Endothelial cell of umbilical vein (primary cell): ENCODE measurements around the gene IGHMBP2. TPM values are rescaled to one million over a fixed set of nuclear protein-coding genes. Genes with fewer than 3 reads are reported as not detected.

Experiments used
- BruUV-seq: library from RNA; stranded (reverse); fragments of 400-500 nt; replicated peaks from 2 replicates; lab custom pipeline; 2021; lab: Mats Ljungman, UMichigan
- CTCF ChIA-PET: fragments of 300-600, 350-600 bp; sonication (Branson Sonifier 250); formaldehyde crosslinking; loops from one replicate; lab custom pipeline; 2021; ENCODE audit warnings: antibody characterized with exemption, inconsistent platforms; lab: Charles Lee
- POLR2A ChIA-PET: fragments of 300-600, 350-600 bp; sonication (Branson Sonifier 250); formaldehyde crosslinking; loops from one replicate; lab custom pipeline; 2021; ENCODE audit warnings: antibody characterized with exemption, inconsistent platforms; lab: Charles Lee
- DNase-seq: peaks from one replicate; pipeline ENCODE4 v3.0.0-alpha.2; 2011; ENCODE audit warnings: low read depth, low spot score
- FAIRE-seq: peaks from 2 replicates; lab custom pipeline; 2011; peaks lifted over from hg19 to GRCh38; lab: Jason Lieb, UNC
- H2AFZ ChIP-seq: 2 replicates; pipeline ENCODE4 v1.6.0; 2012; ENCODE audit warnings: low read depth, low read length, control low read depth, inconsistent platforms
- H3K27ac ChIP-seq: 2 replicates; pipeline ENCODE4 v1.5.1; 2011; ENCODE audit warnings: low read depth, mild to moderate bottlenecking, control low read depth, low read length, moderate library complexity; ENCODE audit not compliant: insufficient read depth
- H3K27me3 ChIP-seq, 2 experiments: 2 replicates each; pipeline versions ENCODE4 v1.6.0 to v1.6.1; 2011; ENCODE audit warnings: low read length in 2 of 2, mixed read lengths in 1 of 2; ENCODE audit not compliant: control insufficient read depth in 2 of 2, insufficient read depth in 2 of 2
- H3K36me3 ChIP-seq, 2 experiments: 2 replicates in 1 of 2; 3 replicates in 1 of 2; pipeline ENCODE4 v1.5.1; 2011; ENCODE audit warnings: low read length in 2 of 2, mild to moderate bottlenecking in 1 of 2, moderate library complexity in 1 of 2; ENCODE audit not compliant: control insufficient read depth in 2 of 2, insufficient read depth in 2 of 2; ENCODE audit errors: extremely low read depth in 1 of 2
- H3K4me1 ChIP-seq: 3 replicates; pipeline ENCODE4 v1.5.1; 2011; ENCODE audit warnings: mild to moderate bottlenecking, low read length; ENCODE audit not compliant: control insufficient read depth, insufficient read depth; ENCODE audit errors: extremely low read depth
- H3K4me2 ChIP-seq: 2 replicates; pipeline ENCODE4 v1.6.1; 2011; ENCODE audit warnings: low read length, control low read depth, mixed read lengths; ENCODE audit not compliant: insufficient read depth
- H3K4me3 ChIP-seq, 3 experiments: fragments of 200-600 bp in 1 of 3; sonication (generic), shearing (Covaris generic) in 1 of 3; replicated peaks in 1 of 3; 2 replicates each; pipeline ENCODE4 v1.5.1; 2011 to 2016; ENCODE audit warnings: control low read depth in 3 of 3, low read length in 3 of 3, mild to moderate bottlenecking in 2 of 3, inconsistent platforms in 1 of 3, low read depth in 1 of 3, moderate library complexity in 1 of 3; ENCODE audit not compliant: insufficient read depth in 1 of 3
- H3K79me2 ChIP-seq: 2 replicates; pipeline ENCODE4 v1.6.0; 2012; ENCODE audit warnings: low read length, inconsistent platforms; ENCODE audit not compliant: control insufficient read depth, insufficient read depth
- H3K9ac ChIP-seq: replicated peaks from 2 replicates; pipeline ENCODE3; 2011; ENCODE audit warnings: low read length, control low read depth; ENCODE audit not compliant: insufficient read depth; ENCODE audit errors: extremely low read depth
- H3K9me1 ChIP-seq: replicated peaks from 3 replicates; pipeline ENCODE4 v1.6.0; 2011; ENCODE audit warnings: mild to moderate bottlenecking, low read length; ENCODE audit not compliant: control insufficient read depth, insufficient read depth; ENCODE audit errors: extremely low read depth
- H3K9me3 ChIP-seq: replicated peaks from 2 replicates; pipeline ENCODE4 v1.5.1; 2012; ENCODE audit warnings: low read length, inconsistent platforms; ENCODE audit not compliant: control insufficient read depth, insufficient read depth
- H4K20me1 ChIP-seq: replicated peaks from 2 replicates; pipeline ENCODE3; 2011; ENCODE audit warnings: mild to moderate bottlenecking, low read length; ENCODE audit not compliant: control insufficient read depth, insufficient read depth; ENCODE audit errors: extremely low read depth
- EZH2 ChIP-seq: IDR thresholded peaks from 2 replicates; pipeline ENCODE4 v1.6.1; 2012; ENCODE audit warnings: borderline replicate concordance, low read depth, mild to moderate bottlenecking, moderate library complexity, low read length, inconsistent platforms; ENCODE audit not compliant: severe bottlenecking
- FOS ChIP-seq: IDR thresholded peaks from 2 replicates; pipeline ENCODE4 v1.6.1; 2011; ENCODE audit warnings: mild to moderate bottlenecking, low read length, moderate library complexity, borderline replicate concordance; ENCODE audit not compliant: insufficient read depth
- GATA2 ChIP-seq: IDR thresholded peaks from 2 replicates; pipeline ENCODE4 v1.7.0; 2011; ENCODE audit warnings: low read depth, mild to moderate bottlenecking, moderate library complexity, mixed read lengths, low read length; ENCODE audit not compliant: insufficient read length, insufficient read depth
- JUN ChIP-seq: IDR thresholded peaks from 2 replicates; pipeline ENCODE4 v1.6.1; 2011; ENCODE audit warnings: borderline replicate concordance, low read depth; ENCODE audit not compliant: insufficient read length, insufficient read depth
- MYC ChIP-seq: IDR thresholded peaks from one replicate; pipeline ENCODE4 v1.6.1; 2011; ENCODE audit warnings: mild to moderate bottlenecking, low read depth, low read length
- POLR2A ChIP-seq: IDR thresholded peaks from 2 replicates; pipeline ENCODE4 v1.6.1; 2012; ENCODE audit warnings: low read depth, mild to moderate bottlenecking, control low read depth, low read length
- POLR2AphosphoS5 ChIP-seq: IDR thresholded peaks from 2 replicates; pipeline ENCODE4 v1.6.1; 2012; ENCODE audit warnings: low read depth, mild to moderate bottlenecking, control low read depth, low read length, moderate library complexity; ENCODE audit not compliant: insufficient read depth
- dilution Hi-C: fragments of 300-500 bp; cut with MboI; formaldehyde crosslinking; loops from one replicate; pipeline ENCODE4 v1.15.0; 2019; ENCODE audit warnings: low sequenced_read_pairs; ENCODE audit not compliant: extremely low pct_ligation_motif_present
- intact Hi-C: fragments of 100-400 bp; cut with micrococcal nuclease; formaldehyde crosslinking; loops from one replicate; pipeline ENCODE4 v1.10.0; 2022
- polyA plus RNA-seq, 4 experiments: library from polyadenylated mRNA; depleted of rRNA in 3 of 4; stranded (reverse) in 3 of 4; unstranded in 1 of 4; fragments of >200 nt; gene quantifications; 2 replicates each; pipeline versions ENCODE4 v1.2.1 to v1.2.3, GENCODE V29; 2011 to 2012; ENCODE audit warnings: missing spikeins in 1 of 4
- total RNA-seq: library from RNA; stranded (reverse); gene quantifications from 2 replicates; pipeline ENCODE4 v1.2.3, GENCODE V29; 2021
- TF ChIP-seq, protein P1 (sequence below), 2 donors: IDR thresholded peaks; 1 replicate in 1 of 2; 2 replicates in 1 of 2; pipeline ENCODE4 v1.5.1; 2011; ENCODE audit warnings: low read length in 2 of 2, mild to moderate bottlenecking in 2 of 2, moderate library complexity in 2 of 2, control low read depth in 1 of 2, inconsistent platforms in 1 of 2, low read depth in 1 of 2; ENCODE audit not compliant: insufficient read depth in 1 of 2; ENCODE audit errors: extremely low read depth in 1 of 2
- TF ChIP-seq, protein P2 (sequence below): IDR thresholded peaks from 2 replicates; pipeline ENCODE4 v1.6.1; 2011; ENCODE audit not compliant: insufficient read depth, insufficient read length

Gene IGHMBP2
- total and polyA plus RNA-seq, 2 donors (not counting 3 experiments of a cell fraction or from before 2014, with no cell fraction given) = 10.9 to 25.1 TPM

- no peak overlapping the region for H3K4me2 ChIP-seq
- H3K27me3 ChIP-seq = no peaks in the 10 kb centered on the region
- no peaks in the 10 kb centered on the region for H4K20me1 ChIP-seq
- H3K27ac ChIP-seq = no peak overlapping the region
- DNase-seq (no peak), FAIRE-seq (no peak)
- H3K9me3 ChIP-seq = no peaks in the 10 kb centered on the region
- H3K36me3 ChIP-seq = peaks cover 3 to 21% of the 10 kb centered on the region in 2 experiments
- CTCF ChIA-PET = interaction anchor here (1.2 kb wide), 1 partner anchor 15 kb away, joined by 3 read pairs; no protein-coding TSS in a partner anchor
- TF ChIP-seq FOS (no peak), MYC (no peak), POLR2AphosphoS5 (no peak)
- TF ChIP-seq, protein P1, sequence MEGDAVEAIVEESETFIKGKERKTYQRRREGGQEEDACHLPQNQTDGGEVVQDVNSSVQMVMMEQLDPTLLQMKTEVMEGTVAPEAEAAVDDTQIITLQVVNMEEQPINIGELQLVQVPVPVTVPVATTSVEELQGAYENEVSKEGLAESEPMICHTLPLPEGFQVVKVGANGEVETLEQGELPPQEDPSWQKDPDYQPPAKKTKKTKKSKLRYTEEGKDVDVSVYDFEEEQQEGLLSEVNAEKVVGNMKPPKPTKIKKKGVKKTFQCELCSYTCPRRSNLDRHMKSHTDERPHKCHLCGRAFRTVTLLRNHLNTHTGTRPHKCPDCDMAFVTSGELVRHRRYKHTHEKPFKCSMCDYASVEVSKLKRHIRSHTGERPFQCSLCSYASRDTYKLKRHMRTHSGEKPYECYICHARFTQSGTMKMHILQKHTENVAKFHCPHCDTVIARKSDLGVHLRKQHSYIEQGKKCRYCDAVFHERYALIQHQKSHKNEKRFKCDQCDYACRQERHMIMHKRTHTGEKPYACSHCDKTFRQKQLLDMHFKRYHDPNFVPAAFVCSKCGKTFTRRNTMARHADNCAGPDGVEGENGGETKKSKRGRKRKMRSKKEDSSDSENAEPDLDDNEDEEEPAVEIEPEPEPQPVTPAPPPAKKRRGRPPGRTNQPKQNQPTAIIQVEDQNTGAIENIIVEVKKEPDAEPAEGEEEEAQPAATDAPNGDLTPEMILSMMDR (IDR thresholded peaks at IDR 0.05; ENCODE audit: extremely low read depth in 1 of 2, insufficient read depth in 1 of 2, low read depth in 1 of 2, low read length in 2 of 2) = no peak
- BruUV-seq = no TSS peak
- H3K9me1 ChIP-seq = no peaks in the 10 kb centered on the region
- dilution Hi-C loops (no loop called here), intact Hi-C loops (no loop called here)
- no peak overlapping the region for H3K4me3 ChIP-seq
- H3K4me1 ChIP-seq = no peaks in the 10 kb centered on the region
- no peak overlapping the region for H3K9ac ChIP-seq
- POLR2A ChIA-PET = no interaction called here
- H3K79me2 ChIP-seq = no peaks in the 10 kb centered on the region
- H2AFZ ChIP-seq = no peak overlapping the region
Measured at GRCh38 chr11:68942095-68942620, 38.5 kb downstream of the IGHMBP2 start.

- intact Hi-C loops (no loop called here), dilution Hi-C loops (no loop called here)
- no peak for FAIRE-seq
- no peak overlapping the region for H3K9ac ChIP-seq
- no peak overlapping the region for H3K27ac ChIP-seq
- TF ChIP-seq GATA2 (no peak), JUN (no peak), POLR2AphosphoS5 (no peak), FOS (no peak), EZH2 (no peak), MYC (no peak), POLR2A (no peak)
- TF ChIP-seq, protein P2, sequence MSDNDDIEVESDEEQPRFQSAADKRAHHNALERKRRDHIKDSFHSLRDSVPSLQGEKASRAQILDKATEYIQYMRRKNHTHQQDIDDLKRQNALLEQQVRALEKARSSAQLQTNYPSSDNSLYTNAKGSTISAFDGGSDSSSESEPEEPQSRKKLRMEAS = no peak
- TF ChIP-seq, protein P1 (IDR thresholded peaks at IDR 0.05; ENCODE audit: extremely low read depth in 1 of 2, insufficient read depth in 1 of 2, low read depth in 1 of 2, low read length in 2 of 2) = no peak
- no peaks in the 10 kb centered on the region for H3K27me3 ChIP-seq
- H4K20me1 ChIP-seq = no peaks in the 10 kb centered on the region
- H3K9me3 ChIP-seq = no peaks in the 10 kb centered on the region
- CTCF ChIA-PET = interaction anchor here (0.7 kb wide), 1 partner anchor 9 kb away, joined by 3 read pairs; no protein-coding TSS in a partner anchor
- H3K9me1 ChIP-seq = no peaks in the 10 kb centered on the region
- peaks cover 3 to 15% of the 10 kb centered on the region in 2 experiments for H3K36me3 ChIP-seq
- H3K4me3 ChIP-seq = no peak overlapping the region
- no peak for DNase-seq
- no peaks in the 10 kb centered on the region for H3K4me1 ChIP-seq
- H3K79me2 ChIP-seq = no peaks in the 10 kb centered on the region
- POLR2A ChIA-PET = no interaction called here
- BruUV-seq = no TSS peak
- no peak overlapping the region for H3K4me2 ChIP-seq
- no peak overlapping the region for H2AFZ ChIP-seq
Measured at GRCh38 chr11:68942751-68943271, 39.1 kb downstream of the IGHMBP2 start.
